ENCODE measurements around the gene POR.

POR gene

DNA sequence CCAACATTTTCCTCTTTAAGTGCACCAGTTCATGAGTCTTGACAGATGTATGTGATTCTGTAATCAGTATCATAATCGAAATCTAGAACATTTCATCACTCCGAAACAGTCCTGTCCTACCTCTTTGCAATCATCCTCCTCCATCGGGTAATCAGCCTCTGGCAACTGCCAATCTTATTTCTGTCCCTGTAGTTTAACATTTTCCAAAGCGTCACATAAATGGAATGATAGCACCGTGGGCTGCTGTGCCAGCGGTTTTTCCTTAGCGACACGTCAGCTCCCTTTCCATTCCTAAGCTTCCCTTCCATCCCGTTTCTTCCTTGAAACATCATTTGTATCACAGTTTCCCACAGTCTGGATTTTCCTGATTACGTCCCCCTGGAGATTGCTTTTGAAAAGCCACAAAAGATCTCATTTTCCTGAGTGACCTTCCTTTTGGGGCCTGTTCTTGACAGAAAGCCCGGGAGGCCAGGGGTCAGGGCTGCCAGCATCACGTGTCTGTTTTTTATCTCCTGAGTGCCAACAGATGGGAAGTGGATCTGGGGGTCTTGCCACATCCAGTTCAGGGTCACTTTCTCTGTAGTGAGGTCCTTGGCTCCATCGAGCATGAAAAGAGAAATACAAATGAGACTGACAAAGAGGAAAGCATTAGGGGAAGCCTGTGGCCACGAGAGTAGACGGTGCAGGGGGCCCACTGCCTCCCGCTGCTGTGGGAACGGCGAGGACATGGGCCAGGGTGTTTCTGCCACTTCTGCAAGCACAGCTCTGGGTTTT, 47.8 kb downstream of the POR start:
- no peak overlapping the region for H3K9ac ChIP-seq
- H3K27me3 ChIP-seq = no peaks in the 10 kb centered on the region
- no peaks in the 10 kb centered on the region for H3K9me3 ChIP-seq
- peaks cover 64% of the 10 kb centered on the region for H3K36me3 ChIP-seq
- no peak for TF ChIP-seq Cebpa-rat (IDR thresholded peaks at IDR 0.05)
- no peak overlapping the region for H3K27ac ChIP-seq
- peaks cover 37% of the 10 kb centered on the region for H3K4me1 ChIP-seq
- no peak overlapping the region for H3K4me2 ChIP-seq
- no peak overlapping the region for H3K4me3 ChIP-seq
- peaks cover 24% of the 10 kb centered on the region; the same call in 1 of the 2 replicates for H4K20me1 ChIP-seq

GRCh38 chr7:75963381-75963995, 48.5 kb downstream of the POR start:
- Histone ChIP-seq H3K27ac (no peak overlapping the region), H4K20me1 (peaks cover 25% of the 10 kb centered on the region), H3K4me2 (no peak overlapping the region), H3K9me3 (no peaks in the 10 kb centered on the region), H3K9ac (no peak overlapping the region), H3K36me3 (peaks cover 64% of the 10 kb centered on the region), H3K4me3 (no peak overlapping the region), H3K27me3 (no peaks in the 10 kb centered on the region), H3K4me1 (peaks cover 38% of the 10 kb centered on the region)
- TF ChIP-seq Cebpa-rat (IDR thresholded peaks at IDR 0.05) = no peak

- Histone ChIP-seq H3K36me3 (peaks cover 52% of the 10 kb centered on the region), H4K20me1 (peaks cover 38% of the 10 kb centered on the region), H3K4me1 (peaks cover 30% of the 10 kb centered on the region), H3K4me2 (no peak overlapping the region; the same call in 1 of the 2 replicates), H3K27me3 (no peaks in the 10 kb centered on the region), H3K9ac (no peak overlapping the region), H3K9me3 (no peaks in the 10 kb centered on the region), H3K27ac (no peak overlapping the region), H3K4me3 (no peak overlapping the region)
- no peak for TF ChIP-seq Cebpa-rat (IDR thresholded peaks at IDR 0.05)
Observed at GRCh38 chr7:75965617-75966016, 50.7 kb downstream of the POR start.

DNA sequence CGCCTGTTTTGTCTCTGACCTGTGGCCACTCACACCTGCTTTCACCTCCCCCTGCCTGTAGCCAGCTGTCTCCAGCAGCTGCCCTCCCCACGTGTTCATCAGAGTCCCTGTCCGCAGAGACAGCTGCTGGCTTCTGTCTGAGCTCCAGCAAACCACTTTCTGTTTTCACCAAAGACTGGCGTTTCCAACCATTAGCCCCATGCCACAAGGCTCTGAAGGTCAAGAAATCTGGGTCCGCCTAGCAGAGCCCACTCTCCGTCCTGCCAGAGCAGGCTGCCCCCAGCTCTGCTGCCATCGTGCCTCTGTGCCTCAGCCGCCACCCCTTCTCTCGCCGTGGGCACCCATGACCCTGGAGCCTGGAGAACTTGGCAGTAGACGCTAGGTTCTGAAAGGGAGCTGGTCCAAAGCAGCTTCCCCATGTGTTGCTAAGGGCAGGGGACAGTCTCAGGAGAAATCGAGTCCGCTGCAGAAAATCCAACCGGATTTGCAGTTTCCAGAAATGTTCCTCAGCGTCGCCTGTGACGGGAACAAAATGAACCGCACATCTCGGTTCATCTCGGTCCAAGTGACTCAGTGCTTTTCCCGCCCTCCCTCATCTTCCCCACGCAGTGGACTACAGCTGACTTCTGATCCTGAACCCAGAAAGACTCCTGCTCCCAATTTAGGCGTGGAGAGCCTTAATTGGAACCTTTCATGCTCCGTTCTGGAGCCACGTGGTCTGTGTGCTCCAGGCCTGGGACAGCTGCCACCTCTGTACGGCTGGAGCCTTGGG, 51.4 kb downstream of the POR start:
- no peak for TF ChIP-seq Cebpa-rat (IDR thresholded peaks at IDR 0.05)
- Histone ChIP-seq H3K4me1 (peaks cover 26% of the 10 kb centered on the region; the same call in 1 of the 2 replicates), H3K9me3 (no peaks in the 10 kb centered on the region), H3K9ac (no peak overlapping the region), H3K27me3 (no peaks in the 10 kb centered on the region), H3K27ac (no peak overlapping the region), H3K36me3 (peaks cover 49% of the 10 kb centered on the region; the same call in 1 of the 2 replicates), H3K4me3 (no peak overlapping the region), H3K4me2 (peak overlapping the region; percentile 9; the same call in 1 of the 2 replicates), H4K20me1 (peaks cover 38% of the 10 kb centered on the region)

DNA sequence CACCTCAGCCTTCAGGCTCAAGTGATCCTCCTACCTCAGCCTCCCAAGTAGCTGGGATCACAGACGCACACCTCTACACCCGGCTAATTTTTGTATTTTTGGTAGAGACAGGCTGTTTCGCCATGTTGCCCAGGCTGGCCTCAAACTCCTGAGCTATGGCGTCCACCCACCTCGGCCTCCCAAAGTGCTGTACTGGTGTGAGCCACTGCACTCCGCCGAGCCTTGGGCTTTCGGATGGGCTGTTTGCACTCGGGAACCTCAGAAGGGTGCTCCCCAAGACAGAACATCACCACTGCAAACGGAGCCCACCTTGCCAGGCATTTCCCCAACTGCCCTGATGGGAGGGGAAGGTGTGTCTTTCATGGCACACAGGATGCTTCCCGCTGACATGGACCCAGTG, 52.1 kb downstream of the POR start:
- Histone ChIP-seq H3K36me3 (peaks cover 42% of the 10 kb centered on the region; the same call in 1 of the 2 replicates), H3K27ac (no peak overlapping the region), H3K4me3 (no peak overlapping the region), H3K4me1 (peaks cover 33% of the 10 kb centered on the region), H3K9me3 (no peaks in the 10 kb centered on the region), H3K9ac (no peak overlapping the region), H3K27me3 (no peaks in the 10 kb centered on the region), H4K20me1 (peaks cover 44% of the 10 kb centered on the region), H3K4me2 (peak overlapping the region; percentile 2; the same call in 1 of the 2 replicates)
- TF ChIP-seq Cebpa-rat (IDR thresholded peaks at IDR 0.05) = no peak

GRCh38 chr7:75967487-75967997, 52.6 kb downstream of the POR start:
- no peaks in the 10 kb centered on the region for H3K9me3 ChIP-seq
- H3K27me3 ChIP-seq = no peaks in the 10 kb centered on the region
- no peak overlapping the region for H3K27ac ChIP-seq
- peak overlapping the region; percentile 2; the same call in 1 of the 2 replicates for H3K4me2 ChIP-seq
- H3K36me3 ChIP-seq = peaks cover 42% of the 10 kb centered on the region
- H3K4me3 ChIP-seq = no peak overlapping the region
- no peak for TF ChIP-seq Cebpa-rat (IDR thresholded peaks at IDR 0.05)
- peaks cover 42% of the 10 kb centered on the region for H4K20me1 ChIP-seq
- no peak overlapping the region for H3K9ac ChIP-seq
- peaks cover 37% of the 10 kb centered on the region for H3K4me1 ChIP-seq

DNA sequence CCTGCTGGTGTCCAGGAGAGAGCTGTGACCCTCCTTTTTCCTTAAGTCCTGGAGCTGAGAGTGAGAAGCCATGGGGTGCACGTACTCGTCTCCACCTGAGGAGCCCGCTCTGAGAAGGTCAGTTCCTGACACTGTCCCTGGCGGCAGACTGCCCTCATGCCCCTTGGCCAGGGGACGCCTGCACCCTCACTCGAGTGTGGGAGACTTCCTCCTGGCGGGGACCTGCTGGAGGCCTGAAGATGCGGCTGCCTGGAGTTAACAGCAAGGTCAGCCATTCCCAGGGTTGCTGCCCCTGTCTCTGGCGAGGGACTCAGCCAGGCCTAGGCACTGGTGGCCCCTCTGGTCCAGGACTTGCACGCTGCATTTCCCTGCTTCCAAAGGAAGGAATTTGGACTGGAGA, 53.1 kb downstream of the POR start:
- Histone ChIP-seq H3K4me2 (no peak overlapping the region), H3K4me3 (no peak overlapping the region), H3K27me3 (no peaks in the 10 kb centered on the region), H3K36me3 (peaks cover 43% of the 10 kb centered on the region), H3K9me3 (no peaks in the 10 kb centered on the region), H3K27ac (no peak overlapping the region), H4K20me1 (peaks cover 38% of the 10 kb centered on the region; the same call in 1 of the 2 replicates), H3K9ac (no peak overlapping the region), H3K4me1 (peaks cover 35% of the 10 kb centered on the region)
- TF ChIP-seq Cebpa-rat (IDR thresholded peaks at IDR 0.05) = no peak

DNA sequence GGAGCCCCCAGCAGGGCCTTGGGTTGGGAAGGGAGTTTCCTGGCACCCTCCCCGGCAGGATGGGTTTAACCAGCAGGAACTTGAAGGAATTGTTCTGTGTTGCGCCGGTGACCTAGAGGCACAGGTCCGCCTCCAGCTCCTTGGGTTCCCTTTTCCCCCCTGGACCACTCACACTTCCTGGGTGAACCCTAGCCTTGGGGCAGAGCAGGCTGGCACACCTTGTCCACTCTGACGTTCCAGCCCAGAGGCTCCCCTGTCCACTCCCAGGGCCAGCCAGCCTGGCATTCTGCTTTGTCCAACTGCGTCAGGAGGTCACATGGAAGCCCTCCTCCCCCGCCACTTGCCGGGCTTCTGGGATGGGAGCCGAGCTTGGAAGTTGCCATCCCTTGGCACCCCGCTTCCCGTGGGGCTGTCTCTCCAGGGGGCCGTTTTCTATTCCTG, 53.6 kb downstream of the POR start:
- H3K4me1 ChIP-seq = peaks cover 33% of the 10 kb centered on the region
- H4K20me1 ChIP-seq = peaks cover 38% of the 10 kb centered on the region; the same call in 1 of the 2 replicates
- peaks cover 49% of the 10 kb centered on the region for H3K36me3 ChIP-seq
- H3K9ac ChIP-seq = no peak overlapping the region
- H3K27ac ChIP-seq = no peak overlapping the region
- no peak overlapping the region for H3K4me3 ChIP-seq
- no peaks in the 10 kb centered on the region for H3K27me3 ChIP-seq
- H3K4me2 ChIP-seq = no peak overlapping the region
- H3K9me3 ChIP-seq = no peaks in the 10 kb centered on the region
- TF ChIP-seq Cebpa-rat (IDR thresholded peaks at IDR 0.05) = no peak

DNA sequence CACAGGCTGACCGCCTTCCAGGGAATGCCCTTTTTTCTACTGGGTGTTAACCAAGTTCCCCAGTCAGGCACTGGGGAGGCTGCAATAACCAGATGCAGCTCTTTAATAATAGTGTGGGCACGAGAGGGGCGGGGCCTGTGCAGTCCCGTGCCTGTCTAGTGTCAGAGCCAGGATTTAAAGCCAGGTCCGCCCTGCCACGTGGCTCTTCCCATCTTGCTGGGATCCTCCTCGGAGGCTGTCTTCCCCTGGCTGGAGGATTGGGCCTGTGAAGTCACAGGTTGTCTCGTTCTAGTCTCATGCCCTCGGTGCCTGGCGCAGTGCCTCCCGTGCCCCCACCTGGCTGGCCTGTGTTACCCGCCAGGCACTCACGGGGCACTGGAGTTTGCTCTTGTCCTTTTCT, 54.2 kb downstream of the POR start:
- no peak for TF ChIP-seq Cebpa-rat (IDR thresholded peaks at IDR 0.05)
- Histone ChIP-seq H3K9ac (no peak overlapping the region), H3K36me3 (peaks cover 55% of the 10 kb centered on the region), H3K4me2 (no peak overlapping the region), H3K27ac (no peak overlapping the region), H3K4me3 (no peak overlapping the region), H3K4me1 (peaks cover 33% of the 10 kb centered on the region), H4K20me1 (peaks cover 38% of the 10 kb centered on the region; the same call in 1 of the 2 replicates), H3K27me3 (no peaks in the 10 kb centered on the region), H3K9me3 (no peaks in the 10 kb centered on the region)
